GM12878 (cell line): ENCODE measurements around the gene LETMD1. TPM values are rescaled to one million over a fixed set of nuclear protein-coding genes. Genes with fewer than 3 reads are reported as not detected.

Source experiments
- ATF2 ChIP-seq: IDR thresholded peaks from 2 replicates; pipeline ENCODE4 v1.6.1; 2012; ENCODE audit warnings: low read length, inconsistent platforms
- BHLHE40 ChIP-seq, 2 experiments: fragments of 450-650 bp in 1 of 2; IDR thresholded peaks; 2 replicates each; pipeline ENCODE4 v1.6.1; 2011 to 2017; ENCODE audit warnings: low read depth in 2 of 2, borderline replicate concordance in 1 of 2, improper control_type of control experiment in 1 of 2, low read length in 1 of 2, mild to moderate bottlenecking in 1 of 2
- CHD4 ChIP-seq: fragments of 200-600 bp; sonication (generic); IDR thresholded peaks from 2 replicates; pipeline ENCODE4 v1.6.1; 2016; ENCODE audit warnings: mild to moderate bottlenecking
- CTCF ChIP-seq, 3 experiments: IDR thresholded peaks in 2 of 3; conservative IDR thresholded peaks in 1 of 3; 2 replicates each; pipeline ENCODE4 v1.5.1; 2011; ENCODE audit warnings: low read depth in 3 of 3, low read length in 3 of 3, mild to moderate bottlenecking in 3 of 3, control low read depth in 2 of 3, moderate library complexity in 2 of 3, inconsistent platforms in 1 of 3, mixed read lengths in 1 of 3; ENCODE audit not compliant: control insufficient read depth in 2 of 3, insufficient read depth in 1 of 3; ENCODE audit errors: extremely low read depth in 1 of 3
- FOXM1 ChIP-seq: IDR thresholded peaks from 2 replicates; pipeline ENCODE4 v1.6.1; 2012; ENCODE audit warnings: low read depth, mild to moderate bottlenecking, inconsistent platforms, low read length, moderate library complexity
- GABPA ChIP-seq: IDR thresholded peaks from 2 replicates; pipeline ENCODE4 v1.6.1; 2014; ENCODE audit warnings: antibody characterized with exemption, low read depth, mild to moderate bottlenecking, inconsistent platforms
- MXI1 ChIP-seq: fragments of 150-350 bp; IDR thresholded peaks from 2 replicates; pipeline ENCODE4 v1.6.1; 2011; ENCODE audit warnings: low read depth, mild to moderate bottlenecking, inconsistent platforms, low read length, improper control_type of control experiment
- NFIC ChIP-seq: IDR thresholded peaks from 2 replicates; pipeline ENCODE4 v1.6.1; 2012; ENCODE audit warnings: low read depth, mild to moderate bottlenecking, inconsistent platforms, low read length, moderate library complexity
- NR2C1 ChIP-seq: fragments of 450-650 bp; IDR thresholded peaks from 2 replicates; pipeline ENCODE4 v1.6.1; 2017; ENCODE audit warnings: antibody characterized with exemption, mild to moderate bottlenecking, moderate library complexity
- NR2C2 ChIP-seq: IDR thresholded peaks from 2 replicates; pipeline ENCODE4 v1.6.1; 2011; ENCODE audit warnings: borderline replicate concordance, low read depth; ENCODE audit not compliant: control insufficient read depth, insufficient read length
- SMC3 ChIP-seq: IDR thresholded peaks from 2 replicates; pipeline ENCODE4 v1.6.1; 2011; ENCODE audit warnings: low read length, improper control_type of control experiment, borderline replicate concordance
- SUZ12 ChIP-seq: fragments of 200-600 bp; sonication (generic); IDR thresholded peaks from one replicate; pipeline ENCODE4 v1.6.1; 2018; ENCODE audit warnings: antibody characterized with exemption, mild to moderate bottlenecking; ENCODE audit not compliant: unreplicated experiment
- ZBTB33 ChIP-seq: fragments of 450-650 bp; IDR thresholded peaks from 2 replicates; pipeline ENCODE4 v1.6.1; 2017; ENCODE audit warnings: mild to moderate bottlenecking
- ZNF384 ChIP-seq: IDR thresholded peaks from 2 replicates; pipeline ENCODE4 v1.6.1; 2012; ENCODE audit warnings: low read depth, mild to moderate bottlenecking, low read length, improper control_type of control experiment, borderline replicate concordance
- polyA plus RNA-seq, 11 experiments: library from polyadenylated mRNA; depleted of rRNA in 4 of 11; unstranded in 6 of 11; stranded (reverse) in 5 of 11; fragments of >200 nt; fragmentation: Nextera tagmentation in 4 of 11; fragmentation: Illumina TruSeq in 1 of 11; extraction: Ambion mirVana in 4 of 11; extraction: Trizol in 1 of 11; gene quantifications; 1 replicate in 1 of 11; 2 replicates in 10 of 11; pipeline versions ENCODE4 v1.2.1 to v1.2.3, GENCODE V29; 2011 to 2016; ENCODE audit warnings: inconsistent platforms in 2 of 11, missing spikeins in 2 of 11, low read depth in 1 of 11
- total RNA-seq, 4 experiments: library from RNA; depleted of rRNA in 3 of 4; stranded (reverse); fragments of >200 nt in 3 of 4; fragmentation: Illumina TruSeq in 1 of 4; extraction: Trizol in 1 of 4; gene quantifications; 2 replicates each; pipeline versions ENCODE4 v1.2.1 to v1.2.3, GENCODE V29; 2013 to 2021
- TF ChIP-seq, protein P1 (sequence below): fragments of 450-650 bp; IDR thresholded peaks from 2 replicates; pipeline ENCODE4 v1.6.1; 2017; ENCODE audit warnings: low read depth, mild to moderate bottlenecking, moderate library complexity
- TF ChIP-seq, protein P2 (sequence below): IDR thresholded peaks from 2 replicates; pipeline ENCODE4 v1.6.1; 2012; ENCODE audit warnings: improper control_type of control experiment, low read depth, low read length; ENCODE audit not compliant: insufficient replicate concordance

Gene LETMD1
- total and polyA plus RNA-seq, 10 of the 15 experiments (the other 5 are each of a cell fraction or from before 2014, with no cell fraction given), result 30.3 to 116 (median 51.5) TPM

DNA sequence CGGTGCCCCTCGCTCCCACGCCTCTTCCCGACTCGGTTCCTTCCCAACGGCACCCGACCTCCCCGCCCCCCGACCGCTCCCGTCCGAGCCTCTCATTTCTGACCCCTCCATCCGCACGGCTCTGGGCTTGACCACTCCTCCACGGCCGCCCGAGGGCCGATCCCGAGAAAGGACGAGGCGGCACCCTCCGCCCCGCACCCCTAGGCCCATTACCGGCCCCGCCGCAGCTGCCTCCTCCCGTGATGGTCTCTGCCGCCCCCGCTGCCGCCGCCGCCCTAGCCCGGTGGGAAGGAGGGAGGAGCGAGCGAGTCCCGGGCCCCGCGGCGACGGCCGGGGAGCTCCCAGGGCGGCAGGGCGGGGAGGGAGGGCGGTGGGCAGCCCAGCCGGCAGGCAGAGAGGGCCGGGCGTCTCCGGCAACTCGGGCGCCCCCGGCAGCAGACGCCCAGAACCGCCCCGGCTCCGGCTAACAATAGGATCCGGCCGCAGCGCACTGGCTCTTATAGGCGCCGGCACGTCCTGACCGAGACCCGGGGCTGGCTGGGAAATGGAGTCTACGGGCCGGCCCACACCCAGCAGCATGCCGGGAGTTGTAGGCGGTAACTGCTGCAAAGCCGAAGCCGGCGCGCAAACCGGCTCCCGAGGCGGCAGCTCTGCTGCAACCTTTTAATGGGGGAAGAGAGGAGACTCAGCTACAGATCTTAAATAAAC, 35.2 kb downstream of the LETMD1 start, which contains the start of gene CSRNP2 (continued):
- TF ChIP-seq ZBTB33, result no peak
- no peak for TF ChIP-seq CHD4
- TF ChIP-seq NR2C2, result no peak
- peak; percentile 58; the same call in 1 of the 2 replicates for TF ChIP-seq GABPA
- no peak for TF ChIP-seq NFIC
- TF ChIP-seq, protein P1, sequence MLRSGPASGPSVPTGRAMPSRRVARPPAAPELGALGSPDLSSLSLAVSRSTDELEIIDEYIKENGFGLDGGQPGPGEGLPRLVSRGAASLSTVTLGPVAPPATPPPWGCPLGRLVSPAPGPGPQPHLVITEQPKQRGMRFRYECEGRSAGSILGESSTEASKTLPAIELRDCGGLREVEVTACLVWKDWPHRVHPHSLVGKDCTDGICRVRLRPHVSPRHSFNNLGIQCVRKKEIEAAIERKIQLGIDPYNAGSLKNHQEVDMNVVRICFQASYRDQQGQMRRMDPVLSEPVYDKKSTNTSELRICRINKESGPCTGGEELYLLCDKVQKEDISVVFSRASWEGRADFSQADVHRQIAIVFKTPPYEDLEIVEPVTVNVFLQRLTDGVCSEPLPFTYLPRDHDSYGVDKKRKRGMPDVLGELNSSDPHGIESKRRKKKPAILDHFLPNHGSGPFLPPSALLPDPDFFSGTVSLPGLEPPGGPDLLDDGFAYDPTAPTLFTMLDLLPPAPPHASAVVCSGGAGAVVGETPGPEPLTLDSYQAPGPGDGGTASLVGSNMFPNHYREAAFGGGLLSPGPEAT, result no peak
- TF ChIP-seq CTCF (IDR thresholded peaks at IDR 0.05 in 2 of 3, conservative IDR thresholded peaks at IDR 0.05 in 1 of 3; ENCODE audit: control insufficient read depth in 2 of 3, extremely low read depth in 1 of 3, insufficient read depth in 1 of 3, low read depth in 3 of 3, low read length in 3 of 3), result peak in 1 of 3 experiments; percentile 26; a peak in 2 of 6 replicates
- TF ChIP-seq, protein P2, sequence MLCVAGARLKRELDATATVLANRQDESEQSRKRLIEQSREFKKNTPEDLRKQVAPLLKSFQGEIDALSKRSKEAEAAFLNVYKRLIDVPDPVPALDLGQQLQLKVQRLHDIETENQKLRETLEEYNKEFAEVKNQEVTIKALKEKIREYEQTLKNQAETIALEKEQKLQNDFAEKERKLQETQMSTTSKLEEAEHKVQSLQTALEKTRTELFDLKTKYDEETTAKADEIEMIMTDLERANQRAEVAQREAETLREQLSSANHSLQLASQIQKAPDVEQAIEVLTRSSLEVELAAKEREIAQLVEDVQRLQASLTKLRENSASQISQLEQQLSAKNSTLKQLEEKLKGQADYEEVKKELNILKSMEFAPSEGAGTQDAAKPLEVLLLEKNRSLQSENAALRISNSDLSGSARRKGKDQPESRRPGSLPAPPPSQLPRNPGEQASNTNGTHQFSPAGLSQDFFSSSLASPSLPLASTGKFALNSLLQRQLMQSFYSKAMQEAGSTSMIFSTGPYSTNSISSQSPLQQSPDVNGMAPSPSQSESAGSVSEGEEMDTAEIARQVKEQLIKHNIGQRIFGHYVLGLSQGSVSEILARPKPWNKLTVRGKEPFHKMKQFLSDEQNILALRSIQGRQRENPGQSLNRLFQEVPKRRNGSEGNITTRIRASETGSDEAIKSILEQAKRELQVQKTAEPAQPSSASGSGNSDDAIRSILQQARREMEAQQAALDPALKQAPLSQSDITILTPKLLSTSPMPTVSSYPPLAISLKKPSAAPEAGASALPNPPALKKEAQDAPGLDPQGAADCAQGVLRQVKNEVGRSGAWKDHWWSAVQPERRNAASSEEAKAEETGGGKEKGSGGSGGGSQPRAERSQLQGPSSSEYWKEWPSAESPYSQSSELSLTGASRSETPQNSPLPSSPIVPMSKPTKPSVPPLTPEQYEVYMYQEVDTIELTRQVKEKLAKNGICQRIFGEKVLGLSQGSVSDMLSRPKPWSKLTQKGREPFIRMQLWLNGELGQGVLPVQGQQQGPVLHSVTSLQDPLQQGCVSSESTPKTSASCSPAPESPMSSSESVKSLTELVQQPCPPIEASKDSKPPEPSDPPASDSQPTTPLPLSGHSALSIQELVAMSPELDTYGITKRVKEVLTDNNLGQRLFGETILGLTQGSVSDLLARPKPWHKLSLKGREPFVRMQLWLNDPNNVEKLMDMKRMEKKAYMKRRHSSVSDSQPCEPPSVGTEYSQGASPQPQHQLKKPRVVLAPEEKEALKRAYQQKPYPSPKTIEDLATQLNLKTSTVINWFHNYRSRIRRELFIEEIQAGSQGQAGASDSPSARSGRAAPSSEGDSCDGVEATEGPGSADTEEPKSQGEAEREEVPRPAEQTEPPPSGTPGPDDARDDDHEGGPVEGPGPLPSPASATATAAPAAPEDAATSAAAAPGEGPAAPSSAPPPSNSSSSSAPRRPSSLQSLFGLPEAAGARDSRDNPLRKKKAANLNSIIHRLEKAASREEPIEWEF, result no peak
- no peak for TF ChIP-seq ATF2
- TF ChIP-seq MXI1, result no peak; the same call in 1 of the 2 replicates
- TF ChIP-seq FOXM1, result no peak
- TF ChIP-seq SMC3, result no peak; the same call in 1 of the 2 replicates
- peak; percentile 59 to 81; a peak in 3 of 4 replicates for TF ChIP-seq BHLHE40 (IDR thresholded peaks at IDR 0.05; ENCODE audit: borderline replicate concordance in 1 of 2, low read depth in 2 of 2, low read length in 1 of 2)
- TF ChIP-seq ZNF384, result no peak
- peak; percentile 82 for TF ChIP-seq NR2C1
- TF ChIP-seq SUZ12, result no peak
